ENCODE data around the gene SERPINI1. TPM values are rescaled to one million over a fixed set of nuclear protein-coding genes. Genes with fewer than 3 reads are reported as not detected.

SERPINI1 gene
- total RNA-seq, 6 experiments from 2014 or later = 2.2 to 6.2 (median 2.6) TPM

DNA sequence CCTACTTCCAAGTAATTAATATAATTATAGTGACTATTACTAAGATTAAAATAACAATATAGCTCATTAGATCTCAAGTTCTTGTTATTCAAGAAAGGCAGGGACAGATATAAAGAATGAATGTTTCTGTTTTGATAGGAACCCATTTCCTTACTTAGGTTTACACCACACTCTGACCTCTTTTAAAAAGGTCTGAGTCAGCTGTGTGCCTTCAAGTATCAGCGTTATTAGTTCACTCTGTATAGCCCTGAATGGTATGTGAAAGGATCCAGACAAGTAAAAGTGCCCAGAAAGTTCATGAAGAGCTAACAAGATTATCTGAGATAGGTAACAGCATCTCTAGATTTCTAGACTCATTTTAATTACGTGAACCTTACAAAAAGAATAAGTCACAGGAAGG lies 29.7 kb upstream of the SERPINI1 start:
- Mint-ChIP-seq H3K4me1 (ENCODE audit: low read depth) (peaks cover 14% of the 10 kb centered on the region), H3K27me3 (ENCODE audit: insufficient read depth) (no peaks in the 10 kb centered on the region), H3K36me3 (ENCODE audit: low read depth) (peaks cover 24% of the 10 kb centered on the region), H3K9me3 (no peaks in the 10 kb centered on the region), H3K4me3 (no peak overlapping the region), H3K27ac (no peak overlapping the region)
- TF ChIP-seq, protein P1, sequence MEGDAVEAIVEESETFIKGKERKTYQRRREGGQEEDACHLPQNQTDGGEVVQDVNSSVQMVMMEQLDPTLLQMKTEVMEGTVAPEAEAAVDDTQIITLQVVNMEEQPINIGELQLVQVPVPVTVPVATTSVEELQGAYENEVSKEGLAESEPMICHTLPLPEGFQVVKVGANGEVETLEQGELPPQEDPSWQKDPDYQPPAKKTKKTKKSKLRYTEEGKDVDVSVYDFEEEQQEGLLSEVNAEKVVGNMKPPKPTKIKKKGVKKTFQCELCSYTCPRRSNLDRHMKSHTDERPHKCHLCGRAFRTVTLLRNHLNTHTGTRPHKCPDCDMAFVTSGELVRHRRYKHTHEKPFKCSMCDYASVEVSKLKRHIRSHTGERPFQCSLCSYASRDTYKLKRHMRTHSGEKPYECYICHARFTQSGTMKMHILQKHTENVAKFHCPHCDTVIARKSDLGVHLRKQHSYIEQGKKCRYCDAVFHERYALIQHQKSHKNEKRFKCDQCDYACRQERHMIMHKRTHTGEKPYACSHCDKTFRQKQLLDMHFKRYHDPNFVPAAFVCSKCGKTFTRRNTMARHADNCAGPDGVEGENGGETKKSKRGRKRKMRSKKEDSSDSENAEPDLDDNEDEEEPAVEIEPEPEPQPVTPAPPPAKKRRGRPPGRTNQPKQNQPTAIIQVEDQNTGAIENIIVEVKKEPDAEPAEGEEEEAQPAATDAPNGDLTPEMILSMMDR (IDR thresholded peaks at IDR 0.05) = no peak
- DNase-seq = peak; percentile 22

DNA sequence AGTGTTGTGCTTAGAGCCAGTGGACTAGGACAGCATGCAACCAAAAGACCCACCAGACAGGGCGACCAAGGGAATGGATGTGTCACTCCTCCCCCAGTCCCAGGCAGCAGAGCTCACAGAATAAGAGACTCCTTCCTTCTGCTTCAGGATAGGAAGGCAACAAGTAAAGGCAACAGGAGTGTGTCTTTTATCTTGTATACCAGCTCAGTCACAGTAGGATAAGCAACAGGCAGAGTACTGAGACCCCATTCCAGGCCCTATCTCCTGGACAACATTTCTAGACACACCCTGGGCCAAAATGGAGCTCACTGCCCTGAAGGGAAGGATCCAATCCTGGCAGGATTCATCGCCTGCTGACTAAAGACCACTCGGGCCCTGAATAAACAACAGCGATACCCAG lies 25.8 kb upstream of the SERPINI1 start:
- Mint-ChIP-seq H3K27ac (no peak overlapping the region), H3K9me3 (no peaks in the 10 kb centered on the region), H3K4me3 (no peak overlapping the region), H3K27me3 (ENCODE audit: insufficient read depth) (no peaks in the 10 kb centered on the region), H3K36me3 (ENCODE audit: low read depth) (peaks cover 25% of the 10 kb centered on the region), H3K4me1 (ENCODE audit: low read depth) (peaks cover 14% of the 10 kb centered on the region)
- TF ChIP-seq, protein P1 (IDR thresholded peaks at IDR 0.05) = no peak
- no peak for DNase-seq

DNA sequence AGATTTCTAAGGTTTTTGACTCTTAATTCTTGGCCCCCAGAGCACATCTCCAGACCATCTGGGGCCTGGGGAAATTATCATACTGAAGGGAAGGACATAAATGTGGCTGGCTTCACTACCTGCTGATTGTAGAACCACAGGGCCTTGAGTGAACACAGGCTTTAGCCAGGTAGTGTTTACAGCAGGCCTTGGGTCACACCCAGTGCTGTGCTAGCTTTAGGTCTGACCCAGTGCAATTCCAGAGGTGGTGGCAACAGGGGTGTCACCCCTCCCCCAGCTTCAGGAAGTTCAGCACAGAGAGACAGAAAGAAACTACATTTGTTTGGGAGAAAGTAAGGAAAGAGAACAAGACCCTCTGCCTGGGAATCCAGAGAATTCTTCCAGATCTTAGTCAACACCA lies 25.0 kb upstream of the SERPINI1 start:
- Mint-ChIP-seq H3K36me3 (ENCODE audit: low read depth) (peaks cover 25% of the 10 kb centered on the region), H3K9me3 (no peaks in the 10 kb centered on the region), H3K27me3 (ENCODE audit: insufficient read depth) (no peaks in the 10 kb centered on the region), H3K27ac (peak overlapping the region; percentile 21; the same call in 1 of the 2 replicates), H3K4me1 (ENCODE audit: low read depth) (peaks cover 10% of the 10 kb centered on the region), H3K4me3 (no peak overlapping the region)
- no peak for DNase-seq
- TF ChIP-seq, protein P1 (IDR thresholded peaks at IDR 0.05) = no peak

DNA sequence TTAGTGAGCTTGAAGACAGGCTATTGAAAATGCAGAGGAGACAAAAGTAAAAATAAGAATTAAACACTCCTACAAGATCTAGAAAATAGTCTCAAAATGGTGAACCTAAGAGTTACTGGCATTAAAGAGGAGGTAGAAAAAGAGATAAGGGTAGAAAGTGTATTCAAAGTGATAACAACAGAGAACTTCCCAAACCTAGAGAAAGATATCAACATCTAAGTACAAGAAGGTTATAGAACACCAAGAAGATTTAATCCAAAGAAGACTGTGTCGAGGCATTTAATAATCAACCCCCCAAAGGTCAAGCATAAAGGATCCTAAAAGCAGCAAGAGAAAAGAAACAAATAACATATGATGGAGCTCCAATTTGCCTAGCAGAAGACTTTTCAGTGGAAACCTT lies 24.1 kb upstream of the SERPINI1 start:
- no peaks in the 10 kb centered on the region for H3K27me3 Mint-ChIP-seq (ENCODE audit: insufficient read depth)
- DNase-seq = no peak
- TF ChIP-seq, protein P1 (IDR thresholded peaks at IDR 0.05) = no peak
- no peak overlapping the region for H3K4me3 Mint-ChIP-seq
- no peaks in the 10 kb centered on the region for H3K9me3 Mint-ChIP-seq
- H3K36me3 Mint-ChIP-seq (ENCODE audit: low read depth) = peaks cover 25% of the 10 kb centered on the region
- no peak overlapping the region for H3K27ac Mint-ChIP-seq
- peaks cover 1% of the 10 kb centered on the region; the same call in 1 of the 2 replicates for H3K4me1 Mint-ChIP-seq (ENCODE audit: low read depth)

DNA sequence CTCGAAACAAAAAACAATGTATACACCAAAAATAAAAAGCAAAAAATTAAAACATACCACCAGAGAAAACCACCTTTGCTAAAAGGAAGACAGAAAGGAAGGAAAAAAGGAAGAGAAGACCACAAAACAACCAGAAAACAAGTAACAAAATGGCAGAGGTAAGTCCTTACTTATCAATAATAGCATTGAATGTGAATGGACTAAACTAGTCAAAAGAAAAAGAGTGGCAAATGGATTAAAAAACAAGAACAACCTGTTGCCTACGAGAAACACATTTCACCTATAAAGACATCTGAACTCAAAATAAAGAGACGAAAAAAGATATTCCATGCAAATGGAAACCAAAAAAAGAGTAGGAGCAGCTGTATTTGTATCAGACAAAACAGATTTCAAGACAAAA lies 23.1 kb upstream of the SERPINI1 start:
- H3K9me3 Mint-ChIP-seq = no peaks in the 10 kb centered on the region
- peaks cover 25% of the 10 kb centered on the region for H3K36me3 Mint-ChIP-seq (ENCODE audit: low read depth)
- no peak for DNase-seq
- TF ChIP-seq, protein P1 (IDR thresholded peaks at IDR 0.05) = no peak
- H3K4me1 Mint-ChIP-seq (ENCODE audit: low read depth) = no peaks in the 10 kb centered on the region
- H3K4me3 Mint-ChIP-seq = no peak overlapping the region
- no peak overlapping the region for H3K27ac Mint-ChIP-seq
- H3K27me3 Mint-ChIP-seq (ENCODE audit: insufficient read depth) = no peaks in the 10 kb centered on the region

DNA sequence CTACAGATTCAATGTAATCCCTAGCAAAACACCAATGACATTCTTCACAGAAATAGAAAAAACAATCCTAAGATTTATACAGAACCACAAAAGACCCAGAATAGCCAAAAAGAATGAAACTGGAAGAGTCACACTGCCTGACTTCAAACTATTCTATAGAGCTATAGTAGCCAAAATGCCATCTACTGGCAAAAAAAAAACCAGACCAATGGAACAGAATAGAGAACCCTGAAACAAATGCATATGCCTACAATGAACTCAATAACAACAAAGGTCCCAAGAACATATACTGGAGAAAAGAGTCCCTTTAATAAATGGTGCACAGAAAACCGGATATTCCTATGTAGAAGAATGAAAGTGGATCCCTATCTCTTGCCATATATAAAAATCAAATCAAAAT lies 20.6 kb upstream of the SERPINI1 start:
- no peaks in the 10 kb centered on the region for H3K27me3 Mint-ChIP-seq (ENCODE audit: insufficient read depth)
- TF ChIP-seq, protein P1 (IDR thresholded peaks at IDR 0.05) = no peak
- H3K9me3 Mint-ChIP-seq = no peaks in the 10 kb centered on the region
- peaks cover 38% of the 10 kb centered on the region for H3K36me3 Mint-ChIP-seq (ENCODE audit: low read depth)
- no peak for DNase-seq
- no peak overlapping the region for H3K4me3 Mint-ChIP-seq
- H3K4me1 Mint-ChIP-seq (ENCODE audit: low read depth) = no peaks in the 10 kb centered on the region
- H3K27ac Mint-ChIP-seq = no peak overlapping the region

Data from HFFc6 (cell line).